SU-DHL-6 (cell line): Measurements from ENCODE around the gene UBE2R2.

Experiments used
- H2AFZ ChIP-seq: fragments of 200-600 bp; sonication (generic); 2 replicates; pipeline ENCODE4 v1.6.1; 2014; ENCODE audit warnings: low read depth, mild to moderate bottlenecking, moderate library complexity, mixed read lengths, antibody characterized with exemption, low read length; ENCODE audit not compliant: severe bottlenecking
- H3F3A ChIP-seq: fragments of 200-600 bp; shearing (Covaris generic); 2 replicates; pipeline ENCODE4 v1.6.0; 2016; ENCODE audit warnings: antibody characterized with exemption, mild to moderate bottlenecking; ENCODE audit not compliant: insufficient read depth
- H3K27ac ChIP-seq: fragments of 200-600 bp; sonication (generic); 2 replicates; pipeline ENCODE4 v1.5.1; 2016; ENCODE audit warnings: low read depth, mild to moderate bottlenecking, low read length, moderate library complexity, mixed read lengths
- H3K27me3 ChIP-seq: fragments of 200-600 bp; sonication (generic), shearing (Covaris generic); 2 replicates; pipeline ENCODE4 v1.6.0; 2014; ENCODE audit warnings: mild to moderate bottlenecking, low read length
- H3K36me3 ChIP-seq: fragments of 200-600 bp; sonication (generic); 2 replicates; pipeline ENCODE4 v1.6.1; 2014; ENCODE audit warnings: mild to moderate bottlenecking, low read length, mixed read lengths
- H3K4me2 ChIP-seq: fragments of 300-600, 200-600 bp; shearing (Covaris generic), sonication (generic); 2 replicates; pipeline ENCODE4 v1.6.0; 2014; ENCODE audit warnings: low read length, low read depth, mild to moderate bottlenecking; ENCODE audit not compliant: poor library complexity, severe bottlenecking
- H3K4me3 ChIP-seq: fragments of 200-600 bp; sonication (generic); 2 replicates; pipeline ENCODE4 v1.5.1; 2014; ENCODE audit warnings: antibody characterized with exemption, low read length, mild to moderate bottlenecking, mixed read lengths; ENCODE audit not compliant: insufficient read depth, poor library complexity, severe bottlenecking
- H3K79me2 ChIP-seq: fragments of 200-600 bp; sonication (generic); 2 replicates; pipeline ENCODE4 v1.6.1; 2014; ENCODE audit warnings: mild to moderate bottlenecking, low read length, moderate library complexity; ENCODE audit not compliant: insufficient read depth
- H3K9ac ChIP-seq: fragments of 200-600 bp; sonication (generic); 2 replicates; pipeline ENCODE4 v1.7.0; 2014; ENCODE audit warnings: mild to moderate bottlenecking, low read length
- H3K9me2 ChIP-seq: fragments of 200-600 bp; sonication (generic); replicated peaks from 2 replicates; pipeline ENCODE4 v1.6.1; 2014; ENCODE audit warnings: low read length; ENCODE audit not compliant: insufficient read depth
- H3K9me3 ChIP-seq: fragments of 200-600 bp; sonication (generic); 2 replicates; pipeline ENCODE4 v1.6.1; 2014; ENCODE audit warnings: low read length, mixed read lengths; ENCODE audit not compliant: insufficient read depth
- H4K20me1 ChIP-seq: fragments of 200-600 bp; sonication (generic); 2 replicates; pipeline ENCODE4 v1.6.1; 2014; ENCODE audit warnings: low read depth, mild to moderate bottlenecking, antibody characterized with exemption, low read length, moderate library complexity, mixed read lengths
- EZH2phosphoT487 ChIP-seq: fragments of 200-600 bp; sonication (generic), shearing (Covaris generic); conservative IDR thresholded peaks from 2 replicates; pipeline ENCODE4 v1.6.1; 2018; ENCODE audit warnings: mild to moderate bottlenecking, antibody characterized with exemption, low read length, moderate library complexity, mixed read lengths
- TF ChIP-seq, protein P1 (sequence below): fragments of 200-600 bp; sonication (generic); IDR thresholded peaks from one replicate; pipeline ENCODE4 v1.5.1; 2017; ENCODE audit warnings: antibody characterized with exemption, mild to moderate bottlenecking, low read length, moderate library complexity; ENCODE audit not compliant: insufficient read depth, poor library complexity, severe bottlenecking

UBE2R2 gene

GRCh38 chr9:33856247-33856646 is 39.3 kb downstream of the UBE2R2 start:
- H4K20me1 ChIP-seq, result no peaks in the 10 kb centered on the region

DNA sequence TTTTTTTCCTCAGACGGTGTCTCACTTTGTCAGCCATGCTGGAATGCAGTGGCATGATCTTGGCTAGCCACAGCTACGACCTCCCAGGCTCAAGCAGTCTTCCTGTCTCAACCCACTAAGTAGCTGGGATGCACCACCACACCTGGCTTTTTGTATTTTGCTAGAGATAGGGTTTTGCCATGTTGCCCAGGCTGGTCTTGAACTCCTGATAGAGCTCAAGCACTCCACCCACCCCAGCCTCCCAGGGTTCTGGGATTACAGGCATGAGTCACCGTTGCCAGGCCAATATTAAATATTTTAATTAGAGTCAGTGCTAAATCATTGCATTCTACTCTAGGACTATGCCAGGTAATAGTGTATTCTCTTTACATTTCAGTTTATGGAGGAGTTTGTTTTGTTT is 41.5 kb downstream of the UBE2R2 start:
- 0 out of 2 replicates have a peak, but pooled peaks cover 10% of the 10 kb centered on the region for H3K36me3 ChIP-seq
- no peak for TF ChIP-seq EZH2phosphoT487
- TF ChIP-seq, protein P1, sequence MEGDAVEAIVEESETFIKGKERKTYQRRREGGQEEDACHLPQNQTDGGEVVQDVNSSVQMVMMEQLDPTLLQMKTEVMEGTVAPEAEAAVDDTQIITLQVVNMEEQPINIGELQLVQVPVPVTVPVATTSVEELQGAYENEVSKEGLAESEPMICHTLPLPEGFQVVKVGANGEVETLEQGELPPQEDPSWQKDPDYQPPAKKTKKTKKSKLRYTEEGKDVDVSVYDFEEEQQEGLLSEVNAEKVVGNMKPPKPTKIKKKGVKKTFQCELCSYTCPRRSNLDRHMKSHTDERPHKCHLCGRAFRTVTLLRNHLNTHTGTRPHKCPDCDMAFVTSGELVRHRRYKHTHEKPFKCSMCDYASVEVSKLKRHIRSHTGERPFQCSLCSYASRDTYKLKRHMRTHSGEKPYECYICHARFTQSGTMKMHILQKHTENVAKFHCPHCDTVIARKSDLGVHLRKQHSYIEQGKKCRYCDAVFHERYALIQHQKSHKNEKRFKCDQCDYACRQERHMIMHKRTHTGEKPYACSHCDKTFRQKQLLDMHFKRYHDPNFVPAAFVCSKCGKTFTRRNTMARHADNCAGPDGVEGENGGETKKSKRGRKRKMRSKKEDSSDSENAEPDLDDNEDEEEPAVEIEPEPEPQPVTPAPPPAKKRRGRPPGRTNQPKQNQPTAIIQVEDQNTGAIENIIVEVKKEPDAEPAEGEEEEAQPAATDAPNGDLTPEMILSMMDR, result no peak
- H3K9ac ChIP-seq, result peak overlapping the region; percentile 9; the same call in 1 of the 2 replicates
- peak overlapping the region; percentile 67 for H3K4me2 ChIP-seq
- H3K9me3 ChIP-seq, result no peaks in the 10 kb centered on the region
- no peaks in the 10 kb centered on the region for H4K20me1 ChIP-seq
- H2AFZ ChIP-seq, result no peak overlapping the region
- peaks cover 95% of the 10 kb centered on the region for H3K79me2 ChIP-seq
- peak overlapping the region; percentile 96 for H3K27ac ChIP-seq
- no peaks in the 10 kb centered on the region for H3K27me3 ChIP-seq
- H3K4me3 ChIP-seq, result no peak overlapping the region
- H3K9me2 ChIP-seq, result no peaks in the 10 kb centered on the region
- H3F3A ChIP-seq, result peaks cover 88% of the 10 kb centered on the region

More at GRCh38 chr9:33856247-33856646, 39.3 kb downstream of the UBE2R2 start:
- Histone ChIP-seq H3K9me3 (no peaks in the 10 kb centered on the region), H3K4me3 (no peak overlapping the region), H3F3A (peaks cover 81% of the 10 kb centered on the region), H3K27me3 (no peaks in the 10 kb centered on the region), H3K4me2 (peak overlapping the region; percentile 40), H3K27ac (peak overlapping the region; percentile 84), H3K9ac (0 out of 2 replicates have a peak overlapping the region, but pooled peaks have one; percentile 13), H2AFZ (no peak overlapping the region), H3K9me2 (no peaks in the 10 kb centered on the region), H3K79me2 (peaks cover 100% of the 10 kb centered on the region), H3K36me3 (0 out of 2 replicates have a peak, but pooled peaks cover 13% of the 10 kb centered on the region)
- TF ChIP-seq EZH2phosphoT487, result no peak
- TF ChIP-seq, protein P1, result no peak

DNA sequence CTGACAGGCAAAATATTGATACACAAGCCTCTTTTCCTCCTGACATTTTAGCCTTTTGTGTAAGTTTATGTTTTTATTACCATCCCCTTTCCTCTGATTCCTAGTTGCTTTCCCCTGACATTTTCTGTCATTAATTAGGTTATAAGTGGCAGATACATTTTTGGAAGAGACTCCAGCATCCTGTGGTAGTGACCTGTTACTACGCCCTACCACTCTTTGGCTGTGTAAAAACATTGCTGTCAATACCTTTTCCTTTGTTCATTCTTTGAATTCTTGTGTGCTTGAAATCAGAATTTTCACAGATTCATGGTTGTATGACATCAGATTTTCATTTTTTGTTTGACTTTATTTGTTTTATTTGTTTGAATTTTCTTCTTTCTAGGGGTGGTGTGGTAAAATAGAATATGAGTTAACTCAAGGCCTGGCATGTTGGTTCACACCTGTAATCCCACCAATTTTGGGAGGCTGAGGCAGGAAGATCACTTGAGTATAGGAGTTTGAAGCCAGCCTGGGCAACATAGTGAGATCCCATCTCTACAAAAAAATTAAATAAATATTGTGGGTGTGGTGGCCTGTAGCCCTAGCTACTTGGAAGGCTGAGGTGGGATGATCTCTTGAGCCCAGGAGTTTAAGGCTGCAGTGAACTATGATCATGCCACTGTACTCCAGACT is 43.4 kb downstream of the UBE2R2 start:
- peak overlapping the region; percentile 67 for H3K4me2 ChIP-seq
- 0 out of 2 replicates have a peak, but pooled peaks cover 12% of the 10 kb centered on the region for H3K36me3 ChIP-seq
- H3K27ac ChIP-seq, result peak overlapping the region; percentile 96
- H3K27me3 ChIP-seq, result no peaks in the 10 kb centered on the region
- peaks cover 82% of the 10 kb centered on the region for H3F3A ChIP-seq
- peak overlapping the region; percentile 22 for H3K9ac ChIP-seq
- H3K79me2 ChIP-seq, result peaks cover 95% of the 10 kb centered on the region
- H3K9me3 ChIP-seq, result no peaks in the 10 kb centered on the region
- no peak overlapping the region for H2AFZ ChIP-seq
- H4K20me1 ChIP-seq, result no peaks in the 10 kb centered on the region
- H3K9me2 ChIP-seq, result no peaks in the 10 kb centered on the region
- TF ChIP-seq EZH2phosphoT487, result no peak
- TF ChIP-seq, protein P1, result no peak
- H3K4me3 ChIP-seq, result no peak overlapping the region
